Fibroblast of villous mesenchyme (primary cell): ENCODE data around the gene RHBDD2. TPM values are rescaled to one million over a fixed set of nuclear protein-coding genes. Genes with fewer than 3 reads are reported as not detected.
"Not testable (repeated sequence)": the region's sequence is repeated elsewhere in the genome, so short reads cannot be mapped to it uniquely, and the experiment has no call there.

Experiments
- DNase-seq: peaks from one replicate; pipeline ENCODE4 v3.0.0-alpha.2; 2010; ENCODE audit warnings: low read depth
- H3K4me3 ChIP-seq: 2 replicates; pipeline ENCODE4 v1.5.1; 2011; ENCODE audit warnings: low read depth, mild to moderate bottlenecking, low read length
- CTCF ChIP-seq: IDR thresholded peaks from 2 replicates; pipeline ENCODE4 v1.5.1; 2012; ENCODE audit warnings: low read depth, mild to moderate bottlenecking, low read length; ENCODE audit not compliant: insufficient read depth
- total RNA-seq: library from RNA; depleted of rRNA; stranded (reverse); fragments of >200 nt; gene quantifications from 2 replicates; pipeline ENCODE4 v1.2.3, GENCODE V29; 2012

Gene RHBDD2
- total RNA-seq, 1 donor: 20.7 TPM

- no peak for TF ChIP-seq CTCF
- H3K4me3 ChIP-seq: no peak overlapping the region
- no peak for DNase-seq
Observed at GRCh38 chr7:75867390-75867717, 11.5 kb upstream of the RHBDD2 start.

- no peak for DNase-seq
- TF ChIP-seq CTCF: no peak
- no peak overlapping the region for H3K4me3 ChIP-seq
Observed at GRCh38 chr7:75868153-75868552, 10.7 kb upstream of the RHBDD2 start.

GRCh38 chr7:75869776-75870379 is 9.0 kb upstream of the RHBDD2 start:
- DNase-seq: no peak
- H3K4me3 ChIP-seq: no peak overlapping the region
- no peak for TF ChIP-seq CTCF

GRCh38 chr7:75870557-75871161 is 8.2 kb upstream of the RHBDD2 start:
- DNase-seq: no peak
- no peak for TF ChIP-seq CTCF
- H3K4me3 ChIP-seq: no peak overlapping the region

- DNase-seq: peak; percentile 18
- no peak overlapping the region for H3K4me3 ChIP-seq
- TF ChIP-seq CTCF: no peak
Observed at GRCh38 chr7:75872073-75872782, 6.6 kb upstream of the RHBDD2 start.

GRCh38 chr7:75874180-75874579 is 4.7 kb upstream of the RHBDD2 start:
- not testable (repeated sequence) for H3K4me3 ChIP-seq, DNase-seq
